GM23248 (cell line): ENCODE measurements around the gene CD151. TPM values are rescaled to one million over a fixed set of nuclear protein-coding genes. Genes with fewer than 3 reads are reported as not detected.

Experiments used
- DNase-seq: peaks from one replicate; pipeline ENCODE4 v3.0.0-alpha.2; 2015
- H2AFZ ChIP-seq: fragments of 200-600 bp; sonication (generic); 2 replicates; pipeline ENCODE4 v1.6.1; 2016; ENCODE audit warnings: antibody characterized with exemption
- H3F3A ChIP-seq: fragments of 200-600 bp; sonication (generic); 2 replicates; pipeline ENCODE4 v1.6.1; 2016; ENCODE audit warnings: mild to moderate bottlenecking, antibody characterized with exemption, mixed run types; ENCODE audit not compliant: insufficient read depth
- H3K27ac ChIP-seq: fragments of 200-600 bp; sonication (generic); 2 replicates; pipeline ENCODE4 v1.5.1; 2016; ENCODE audit warnings: mild to moderate bottlenecking
- H3K27me3 ChIP-seq: fragments of 200-600 bp; sonication (generic); replicated peaks from 2 replicates; pipeline ENCODE4 v1.6.1; 2016; ENCODE audit warnings: mild to moderate bottlenecking; ENCODE audit not compliant: insufficient read depth
- H3K36me3 ChIP-seq: fragments of 200-600 bp; sonication (generic); 2 replicates; pipeline ENCODE4 v1.6.1; 2016; ENCODE audit warnings: low read depth, mild to moderate bottlenecking
- H3K4me1 ChIP-seq: fragments of 200-600 bp; sonication (generic); 2 replicates; pipeline ENCODE4 v1.6.1; 2016; ENCODE audit warnings: mild to moderate bottlenecking; ENCODE audit not compliant: insufficient read depth
- H3K4me2 ChIP-seq: fragments of 200-600 bp; sonication (generic); one replicate; pipeline ENCODE4 v1.6.1; 2016; ENCODE audit warnings: mild to moderate bottlenecking; ENCODE audit not compliant: unreplicated experiment
- H3K4me3 ChIP-seq: fragments of 200-600 bp; sonication (generic); 2 replicates; pipeline ENCODE4 v1.5.1; 2016; ENCODE audit warnings: mild to moderate bottlenecking
- H3K79me2 ChIP-seq: fragments of 200-600 bp; sonication (generic); 2 replicates; pipeline ENCODE4 v1.6.1; 2016; ENCODE audit warnings: mild to moderate bottlenecking; ENCODE audit not compliant: insufficient read depth
- H3K9ac ChIP-seq: fragments of 200-600 bp; sonication (generic); 2 replicates; pipeline ENCODE4 v1.6.1; 2016; ENCODE audit warnings: mild to moderate bottlenecking
- H3K9me2 ChIP-seq: fragments of 200-600 bp; sonication (generic); 2 replicates; pipeline ENCODE4 v1.6.1; 2016; ENCODE audit warnings: mixed run types, mild to moderate bottlenecking, moderate library complexity; ENCODE audit not compliant: insufficient read depth
- H3K9me3 ChIP-seq: fragments of 200-600 bp; sonication (generic); one replicate; pipeline ENCODE4 v1.6.1; 2017; ENCODE audit warnings: low read depth
- H4K20me1 ChIP-seq: fragments of 200-600 bp; sonication (generic); 2 replicates; pipeline ENCODE4 v1.6.0; 2016; ENCODE audit not compliant: insufficient read depth
- EZH2 ChIP-seq: fragments of 200-600 bp; sonication (generic); IDR thresholded peaks from 2 replicates; pipeline ENCODE4 v1.6.1; 2018; ENCODE audit warnings: antibody characterized with exemption, mild to moderate bottlenecking; ENCODE audit not compliant: insufficient read depth, poor library complexity, severe bottlenecking
- EZH2phosphoT487 ChIP-seq: fragments of 200-600 bp; sonication (generic); IDR thresholded peaks from 2 replicates; pipeline ENCODE4 v1.6.1; 2018; ENCODE audit warnings: antibody characterized with exemption, moderate library complexity, mild to moderate bottlenecking, low read depth; ENCODE audit not compliant: insufficient read depth
- WGBS, 2 experiments: methylation state at CpG; one replicate each; pipeline ENCODE4 v1.1.6; 2015 to 2017; ENCODE audit warnings: low lambda C conversion rate in 2 of 2, low coverage in 1 of 2; ENCODE audit errors: missing lambda C conversion rate in 2 of 2; 5-methylcytosine and 5-hydroxymethylcytosine counted together
- in situ Hi-C: fragments of 300-500 bp; cut with MboI; formaldehyde crosslinking; loops from 2 replicates; pipeline ENCODE4 v1.15.0; 2020
- polyA plus RNA-seq: library from polyadenylated mRNA; unstranded; fragments of >200 nt; fragmentation: Nextera tagmentation; extraction: Ambion mirVana; gene quantifications from 2 replicates; pipeline ENCODE4 v1.2.1, GENCODE V29; 2016
- total RNA-seq: library from RNA; depleted of rRNA; stranded (reverse); fragments of >200 nt; shearing (Covaris generic); gene quantifications from 2 replicates; pipeline ENCODE4 v1.2.3, GENCODE V29; 2014

CD151 gene
- total and polyA plus RNA-seq, 2 experiments from 2014 or later = 796 to 1,651 TPM

- H3K27me3 ChIP-seq = no peaks in the 10 kb centered on the region
- TF ChIP-seq EZH2phosphoT487 (no peak), EZH2 (no peak)
These were observed 38.7 kb downstream of the CD151 start for GRCh38 chr11:871472-871871.

GRCh38 chr11:872799-873198 is 40.0 kb downstream of the CD151 start:
- H2AFZ ChIP-seq = no peak overlapping the region
- in situ Hi-C loops = no loop called here
- no peaks in the 10 kb centered on the region for H3K79me2 ChIP-seq
- no peak overlapping the region for H3K27ac ChIP-seq
- WGBS, 2 experiments = 88 to 90% methylated on average over 7 to 9 of the region's 9 CpGs
- H3K9me3 ChIP-seq = no peaks in the 10 kb centered on the region
- no peak for DNase-seq
- H3K4me3 ChIP-seq = no peak overlapping the region
- H3K9me2 ChIP-seq = no peaks in the 10 kb centered on the region
- H3K4me2 ChIP-seq = no peak overlapping the region
- H3K9ac ChIP-seq = no peak overlapping the region
- no peaks in the 10 kb centered on the region for H3K27me3 ChIP-seq
- H3F3A ChIP-seq = no peaks in the 10 kb centered on the region
- no peaks in the 10 kb centered on the region for H3K36me3 ChIP-seq
- H4K20me1 ChIP-seq = no peaks in the 10 kb centered on the region
- H3K4me1 ChIP-seq = no peaks in the 10 kb centered on the region
- TF ChIP-seq EZH2 (no peak), EZH2phosphoT487 (no peak)

More at GRCh38 chr11:871472-871871, 38.7 kb downstream of the CD151 start:
- in situ Hi-C loops = no loop called here
- no peak overlapping the region for H3K27ac ChIP-seq
- no peaks in the 10 kb centered on the region for H3F3A ChIP-seq
- no peak overlapping the region for H3K4me3 ChIP-seq
- 59 to 60% methylated on average over 8 to 9 of the region's 9 CpGs for WGBS, 2 experiments
- H3K9ac ChIP-seq = no peak overlapping the region
- H3K4me2 ChIP-seq = no peak overlapping the region
- no peak overlapping the region for H2AFZ ChIP-seq
- no peaks in the 10 kb centered on the region for H3K4me1 ChIP-seq
- no peaks in the 10 kb centered on the region for H4K20me1 ChIP-seq
- no peaks in the 10 kb centered on the region for H3K9me2 ChIP-seq
- H3K9me3 ChIP-seq = no peaks in the 10 kb centered on the region
- no peak for DNase-seq
- H3K79me2 ChIP-seq = no peaks in the 10 kb centered on the region
- H3K36me3 ChIP-seq = no peaks in the 10 kb centered on the region

- no peaks in the 10 kb centered on the region for H3K9me3 ChIP-seq
- H3K4me3 ChIP-seq = no peak overlapping the region
- in situ Hi-C loops = no loop called here
- H3K27me3 ChIP-seq = no peaks in the 10 kb centered on the region
- no peaks in the 10 kb centered on the region for H3K4me1 ChIP-seq
- no peak overlapping the region for H3K4me2 ChIP-seq
- no peak overlapping the region for H3K9ac ChIP-seq
- no peaks in the 10 kb centered on the region for H3F3A ChIP-seq
- no peak for DNase-seq
- H3K27ac ChIP-seq = no peak overlapping the region
- 77% methylated on average over 12 of the region's 12 CpGs for WGBS, 2 experiments
- H2AFZ ChIP-seq = no peak overlapping the region
- no peaks in the 10 kb centered on the region for H3K79me2 ChIP-seq
- no peaks in the 10 kb centered on the region for H4K20me1 ChIP-seq
- no peak for TF ChIP-seq EZH2phosphoT487
- TF ChIP-seq EZH2 = no peak
- no peaks in the 10 kb centered on the region; the same call in 1 of the 2 replicates for H3K36me3 ChIP-seq
- H3K9me2 ChIP-seq = no peaks in the 10 kb centered on the region
These were observed 41.0 kb downstream of the CD151 start for GRCh38 chr11:873706-874105.

GRCh38 chr11:875203-875602 is 42.5 kb downstream of the CD151 start:
- WGBS, 2 experiments = 92 to 95% methylated on average over 16 of the region's 16 CpGs
- H3K27ac ChIP-seq = no peak overlapping the region

GRCh38 chr11:875769-876301 is 43.1 kb downstream of the CD151 start:
- no peaks in the 10 kb centered on the region for H3K9me2 ChIP-seq
- in situ Hi-C loops = no loop called here
- no peak overlapping the region for H3K4me2 ChIP-seq
- no peak overlapping the region for H2AFZ ChIP-seq
- no peaks in the 10 kb centered on the region for H3K9me3 ChIP-seq
- 96 to 97% methylated on average over 21 of the region's 21 CpGs for WGBS, 2 experiments
- no peaks in the 10 kb centered on the region for H3K4me1 ChIP-seq
- H4K20me1 ChIP-seq = no peaks in the 10 kb centered on the region
- DNase-seq = no peak
- no peaks in the 10 kb centered on the region for H3K79me2 ChIP-seq
- H3K27me3 ChIP-seq = no peaks in the 10 kb centered on the region
- TF ChIP-seq EZH2phosphoT487 (no peak), EZH2 (no peak)
- no peaks in the 10 kb centered on the region for H3F3A ChIP-seq
- H3K9ac ChIP-seq = no peak overlapping the region
- no peak overlapping the region for H3K4me3 ChIP-seq
- no peak overlapping the region for H3K27ac ChIP-seq
- no peaks in the 10 kb centered on the region; the same call in 1 of the 2 replicates for H3K36me3 ChIP-seq

More at GRCh38 chr11:875203-875602, 42.5 kb downstream of the CD151 start:
- H2AFZ ChIP-seq = no peak overlapping the region
- no peaks in the 10 kb centered on the region; the same call in 1 of the 2 replicates for H3K36me3 ChIP-seq
- no peaks in the 10 kb centered on the region for H4K20me1 ChIP-seq
- no peaks in the 10 kb centered on the region for H3K79me2 ChIP-seq
- H3K4me1 ChIP-seq = no peaks in the 10 kb centered on the region
- TF ChIP-seq EZH2 (no peak), EZH2phosphoT487 (no peak)
- H3K9ac ChIP-seq = no peak overlapping the region
- H3K9me3 ChIP-seq = no peaks in the 10 kb centered on the region
- in situ Hi-C loops = no loop called here
- no peaks in the 10 kb centered on the region for H3F3A ChIP-seq
- DNase-seq = no peak
- H3K9me2 ChIP-seq = no peaks in the 10 kb centered on the region
- no peak overlapping the region for H3K4me2 ChIP-seq
- H3K27me3 ChIP-seq = no peaks in the 10 kb centered on the region
- no peak overlapping the region for H3K4me3 ChIP-seq
